Tibial nerve (tissue), 4 donors: ENCODE data around the gene COL2A1. TPM values are rescaled to one million over a fixed set of nuclear protein-coding genes. Genes with fewer than 3 reads are reported as not detected.

ENCODE experiments used
- DNase-seq, 2 donors: peaks; one replicate each; pipeline ENCODE4 v3.0.0-alpha.2; 2019; ENCODE audit warnings: low spot score in 2 of 2
- H3K27ac ChIP-seq, 4 donors: fragments of 200-600 bp; sonication (generic) in 3 of 4; one replicate each; pipeline ENCODE4 v1.5.1; 2017 to 2019; ENCODE audit warnings: mild to moderate bottlenecking in 1 of 4
- H3K27me3 ChIP-seq, 2 donors: fragments of 200-600 bp; sonication (generic) in 1 of 2; one replicate each; pipeline versions ENCODE4 v1.5.1 to v1.6.0; 2017 to 2019
- H3K36me3 ChIP-seq, 3 donors: fragments of 200-600 bp; sonication (generic); one replicate each; pipeline ENCODE4 v1.5.1; 2018 to 2019
- H3K4me1 ChIP-seq, 4 donors: fragments of 200-600 bp; sonication (generic) in 3 of 4; one replicate each; pipeline ENCODE4 v1.5.1; 2017 to 2019
- H3K4me3 ChIP-seq, 4 donors: fragments of 200-600 bp; sonication (generic) in 3 of 4; one replicate each; pipeline ENCODE4 v1.5.1; 2017 to 2019; ENCODE audit warnings: mild to moderate bottlenecking in 1 of 4, moderate library complexity in 1 of 4
- H3K9me3 ChIP-seq, 4 donors: fragments of 200-600 bp; sonication (generic) in 3 of 4; one replicate each; pipeline ENCODE4 v1.5.1; 2017 to 2019
- EP300 ChIP-seq, 2 donors: sonication (generic); formaldehyde crosslinking; IDR thresholded peaks; one replicate each; pipeline ENCODE4 v1.6.1; 2017; ENCODE audit warnings: antibody characterized with exemption in 2 of 2, mild to moderate bottlenecking in 1 of 2
- POLR2A ChIP-seq, 2 donors: fragments of 450-650 bp; IDR thresholded peaks; one replicate each; pipeline ENCODE4 v1.6.1; 2017; ENCODE audit warnings: antibody characterized with exemption in 2 of 2, mild to moderate bottlenecking in 2 of 2, moderate library complexity in 2 of 2
- WGBS, 2 donors: methylation state at CpG; one replicate each; pipeline ENCODE4 v1.1.5; 2018; 5-methylcytosine and 5-hydroxymethylcytosine counted together
- total RNA-seq, 4 donors: library from RNA; depleted of rRNA; stranded (reverse); fragments of >200 nt; gene quantifications; one replicate each; pipeline ENCODE4 v1.1.0, GENCODE V29; 2016
- TF ChIP-seq, protein P1 (sequence below), 5 experiments: fragments of 200-600 bp in 3 of 5; fragments of 450-650 bp in 2 of 5; sonication (generic) in 3 of 5; IDR thresholded peaks; one replicate each; pipeline ENCODE4 v1.5.1; 2016 to 2019; ENCODE audit warnings: antibody characterized with exemption in 5 of 5, mild to moderate bottlenecking in 3 of 5, moderate library complexity in 2 of 5

Gene COL2A1
- total RNA-seq, 4 donors from 2014 or later: not detected

DNA sequence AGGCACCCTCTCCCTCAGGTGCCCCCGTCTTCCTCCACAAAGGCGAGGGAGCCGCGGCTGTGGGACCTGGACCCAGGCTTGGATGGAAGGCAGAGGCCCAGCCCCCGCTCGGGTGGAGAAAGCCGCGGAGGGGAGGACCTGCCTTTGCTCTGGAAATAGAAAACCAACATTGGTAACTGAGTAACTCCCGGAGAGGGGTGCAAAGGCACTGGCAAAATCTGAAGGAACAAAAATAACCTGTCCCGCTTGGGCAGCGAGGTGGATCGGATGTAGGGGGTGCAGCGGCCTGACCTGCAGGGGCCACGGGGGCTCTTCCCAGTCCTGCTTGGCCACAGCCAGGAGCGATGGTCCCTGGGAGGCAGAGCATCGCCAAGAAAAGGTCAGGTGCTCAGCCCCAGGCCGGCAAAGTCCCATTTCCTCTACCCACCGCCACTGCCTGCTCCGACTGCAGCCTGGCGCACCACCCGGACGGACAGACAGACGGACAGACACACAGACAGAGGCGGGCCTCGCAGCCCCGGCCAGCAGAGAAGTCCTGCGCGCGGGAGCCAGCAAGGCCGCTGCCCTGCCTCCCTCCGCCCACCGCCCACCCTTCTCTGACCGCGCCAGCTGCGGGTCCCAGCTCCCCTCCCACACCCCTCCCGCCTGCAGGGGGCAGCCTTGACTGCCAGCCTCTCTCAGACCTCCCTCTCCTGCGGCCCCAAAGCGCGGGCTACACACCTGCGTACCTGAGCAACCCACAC lies 62.2 kb downstream of the COL2A1 start:
- TF ChIP-seq, protein P1, sequence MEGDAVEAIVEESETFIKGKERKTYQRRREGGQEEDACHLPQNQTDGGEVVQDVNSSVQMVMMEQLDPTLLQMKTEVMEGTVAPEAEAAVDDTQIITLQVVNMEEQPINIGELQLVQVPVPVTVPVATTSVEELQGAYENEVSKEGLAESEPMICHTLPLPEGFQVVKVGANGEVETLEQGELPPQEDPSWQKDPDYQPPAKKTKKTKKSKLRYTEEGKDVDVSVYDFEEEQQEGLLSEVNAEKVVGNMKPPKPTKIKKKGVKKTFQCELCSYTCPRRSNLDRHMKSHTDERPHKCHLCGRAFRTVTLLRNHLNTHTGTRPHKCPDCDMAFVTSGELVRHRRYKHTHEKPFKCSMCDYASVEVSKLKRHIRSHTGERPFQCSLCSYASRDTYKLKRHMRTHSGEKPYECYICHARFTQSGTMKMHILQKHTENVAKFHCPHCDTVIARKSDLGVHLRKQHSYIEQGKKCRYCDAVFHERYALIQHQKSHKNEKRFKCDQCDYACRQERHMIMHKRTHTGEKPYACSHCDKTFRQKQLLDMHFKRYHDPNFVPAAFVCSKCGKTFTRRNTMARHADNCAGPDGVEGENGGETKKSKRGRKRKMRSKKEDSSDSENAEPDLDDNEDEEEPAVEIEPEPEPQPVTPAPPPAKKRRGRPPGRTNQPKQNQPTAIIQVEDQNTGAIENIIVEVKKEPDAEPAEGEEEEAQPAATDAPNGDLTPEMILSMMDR (IDR thresholded peaks at IDR 0.05): peak in 1 of 5 experiments; percentile 5
- no peak for TF ChIP-seq POLR2A (IDR thresholded peaks at IDR 0.05)
- Histone ChIP-seq H3K27me3 (peaks cover 0 to 25% of the 10 kb centered on the region in 2 donors), H3K9me3 (no peaks in the 10 kb centered on the region), H3K27ac (no peak overlapping the region), H3K36me3 (no peaks in the 10 kb centered on the region), H3K4me1 (peaks cover 0 to 15% (median 0%) of the 10 kb centered on the region in 4 donors), H3K4me3 (no peak overlapping the region)
- no peak for DNase-seq
- 21 to 31% methylated on average over 25 to 40 of the region's 40 CpGs for WGBS, 2 donors

- Histone ChIP-seq H3K9me3 (no peaks in the 10 kb centered on the region), H3K4me1 (peaks cover 0 to 11% (median 0%) of the 10 kb centered on the region in 4 donors), H3K27me3 (peaks cover 0 to 25% of the 10 kb centered on the region in 2 donors), H3K27ac (no peak overlapping the region), H3K4me3 (no peak overlapping the region), H3K36me3 (no peaks in the 10 kb centered on the region)
- WGBS, 2 donors: 84 to 86% methylated on average over 9 of the region's 9 CpGs
- TF ChIP-seq, protein P1 (IDR thresholded peaks at IDR 0.05): no peak
- no peak for TF ChIP-seq POLR2A (IDR thresholded peaks at IDR 0.05)
- no peak for TF ChIP-seq EP300 (IDR thresholded peaks at IDR 0.05)
- DNase-seq: no peak
Observed at GRCh38 chr12:47941475-47941780, 62.8 kb downstream of the COL2A1 start.

- DNase-seq: no peak
- WGBS, 2 donors: 91 to 93% methylated on average over 10 of the region's 10 CpGs
- TF ChIP-seq EP300 (IDR thresholded peaks at IDR 0.05) (no peak), POLR2A (IDR thresholded peaks at IDR 0.05) (no peak)
- TF ChIP-seq, protein P1 (IDR thresholded peaks at IDR 0.05): no peak
Observed at GRCh38 chr12:47940773-47941474, 63.4 kb downstream of the COL2A1 start.

GRCh38 chr12:47939009-47939601 lies 65.2 kb downstream of the COL2A1 start:
- Histone ChIP-seq H3K27me3 (peaks cover 0 to 25% of the 10 kb centered on the region in 2 donors), H3K4me3 (no peak overlapping the region), H3K4me1 (peaks cover 0 to 20% (median 2%) of the 10 kb centered on the region in 4 donors), H3K9me3 (no peaks in the 10 kb centered on the region), H3K36me3 (no peaks in the 10 kb centered on the region), H3K27ac (peak overlapping the region in 1 of 4 donors; percentile 40)
- TF ChIP-seq POLR2A (IDR thresholded peaks at IDR 0.05) (no peak), EP300 (IDR thresholded peaks at IDR 0.05) (no peak)
- TF ChIP-seq, protein P1 (IDR thresholded peaks at IDR 0.05): no peak
- no peak for DNase-seq
- 78 to 82% methylated on average over 6 of the region's 6 CpGs for WGBS, 2 donors

More at GRCh38 chr12:47940773-47941474, 63.4 kb downstream of the COL2A1 start:
- H3K4me3 ChIP-seq: no peak overlapping the region
- no peaks in the 10 kb centered on the region for H3K9me3 ChIP-seq
- no peak overlapping the region for H3K27ac ChIP-seq
- peaks cover 0 to 11% (median 0%) of the 10 kb centered on the region in 4 donors for H3K4me1 ChIP-seq
- H3K27me3 ChIP-seq: peaks cover 0 to 25% of the 10 kb centered on the region in 2 donors
- H3K36me3 ChIP-seq: no peaks in the 10 kb centered on the region

DNA sequence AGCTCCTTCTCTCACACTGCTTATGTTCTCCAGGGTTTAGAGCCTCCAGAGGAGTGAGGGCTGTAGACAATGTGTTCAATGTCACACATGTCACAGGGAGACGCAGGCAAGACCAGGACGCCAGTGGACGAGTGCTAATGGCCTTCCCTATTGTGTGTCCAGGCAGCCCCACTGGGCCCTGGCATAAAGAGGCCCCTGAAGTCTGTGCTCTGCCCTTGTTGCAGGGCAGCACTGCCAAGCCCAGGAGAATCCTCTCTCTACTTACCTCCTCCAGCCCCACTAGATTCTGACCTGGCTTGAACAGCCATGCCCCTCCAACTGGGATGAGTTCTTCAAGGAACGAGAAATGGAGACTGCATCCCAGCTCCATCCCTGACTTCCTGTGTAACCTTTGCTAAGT lies 65.7 kb downstream of the COL2A1 start:
- Histone ChIP-seq H3K9me3 (no peaks in the 10 kb centered on the region), H3K27me3 (peaks cover 0 to 25% of the 10 kb centered on the region in 2 donors), H3K27ac (peak overlapping the region in 1 of 4 donors; percentile 40), H3K36me3 (no peaks in the 10 kb centered on the region), H3K4me1 (peaks cover 0 to 18% (median 2%) of the 10 kb centered on the region in 4 donors), H3K4me3 (no peak overlapping the region)
- TF ChIP-seq EP300 (IDR thresholded peaks at IDR 0.05): no peak
- TF ChIP-seq, protein P1 (IDR thresholded peaks at IDR 0.05): no peak
- TF ChIP-seq POLR2A (IDR thresholded peaks at IDR 0.05): no peak
- no peak for DNase-seq
- WGBS, 2 donors: 84 to 94% methylated on average over 4 of the region's 4 CpGs
